Measurements from ENCODE around the gene BRSK2. TPM values are rescaled to one million over a fixed set of nuclear protein-coding genes. Genes with fewer than 3 reads are reported as not detected.
"Not testable (repeated sequence)": the region's sequence is repeated elsewhere in the genome, so short reads cannot be mapped to it uniquely, and the experiment has no call there.

Gene BRSK2
- total RNA-seq, 2 experiments from 2014 or later = 0.96 to 1.2 TPM

DNA sequence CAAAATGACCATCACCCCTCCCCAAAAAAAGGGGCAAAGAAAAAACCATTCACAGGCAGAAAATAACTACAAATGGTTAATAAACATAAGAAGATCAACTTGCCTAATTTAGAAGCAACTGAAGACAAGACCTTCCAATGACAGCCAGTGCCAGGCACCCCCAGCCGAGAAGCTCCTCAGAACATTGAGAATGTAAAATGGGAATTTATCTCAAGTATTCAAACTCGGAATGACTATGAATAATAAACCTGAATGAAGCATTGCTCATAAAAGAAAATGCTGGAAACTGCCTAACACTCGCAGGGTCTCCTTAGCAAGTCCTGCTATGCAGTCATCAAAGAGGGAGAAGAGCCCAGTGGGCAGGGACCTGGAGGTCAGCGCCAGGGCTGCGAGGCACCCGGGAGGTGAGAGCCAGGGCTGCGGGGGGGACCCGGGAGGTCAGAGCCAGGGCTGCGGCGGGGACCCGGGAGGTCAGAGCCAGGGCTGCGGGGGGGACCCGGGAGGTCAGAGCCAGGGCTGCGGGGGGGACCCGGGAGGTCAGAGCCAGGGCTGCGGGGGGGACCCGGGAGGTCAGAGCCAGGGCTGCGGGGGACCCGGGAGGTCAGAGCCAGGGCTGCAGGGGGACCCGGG lies 120.0 kb downstream of the BRSK2 start:
- POLR2A ChIA-PET = no interaction called here
- Mint-ChIP-seq H3K4me3 (no peak overlapping the region), H3K9me3 (ENCODE audit: low read depth) (no peaks in the 10 kb centered on the region), H3K27ac (no peak overlapping the region), H3K4me1 (peaks cover 32% of the 10 kb centered on the region), H3K36me3 (ENCODE audit: low read depth) (no peaks in the 10 kb centered on the region), H3K27me3 (no peaks in the 10 kb centered on the region)
- CTCF ChIA-PET = no interaction called here
- no peak for ATAC-seq
- DNase-seq = no peak
- intact Hi-C loops (cut with DNase I, micrococcal nuclease) = loop anchor here (10.0 kb wide), 2 partner anchors 245 to 665 kb away; partner anchors contain the start of genes POLR2L (in 1 of the 2) and TSPAN4 (in 1 of the 2)

DNA sequence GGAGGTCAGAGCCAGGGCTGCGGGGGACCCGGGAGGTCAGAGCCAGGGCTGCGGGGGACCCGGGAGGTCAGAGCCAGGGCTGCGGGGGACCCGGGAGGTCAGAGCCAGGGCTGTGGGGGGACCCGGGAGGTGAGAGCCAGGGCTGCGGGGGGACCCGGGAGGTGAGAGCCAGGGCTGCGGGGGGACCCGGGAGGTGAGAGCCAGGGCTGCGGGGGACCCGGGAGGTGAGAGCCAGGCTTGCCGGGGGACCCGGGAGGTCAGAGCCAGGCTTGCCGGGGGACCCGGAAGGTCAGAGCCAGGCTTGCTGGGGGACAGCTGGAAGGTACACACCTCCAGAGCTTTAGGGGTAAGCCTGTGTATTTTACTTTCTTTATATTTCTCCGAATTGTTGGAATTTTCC lies 120.6 kb downstream of the BRSK2 start:
- CTCF ChIA-PET; DNase-seq; H3K27ac Mint-ChIP-seq; H3K27me3 Mint-ChIP-seq; ATAC-seq; POLR2A ChIA-PET; H3K4me3 Mint-ChIP-seq; H3K9me3 Mint-ChIP-seq (ENCODE audit: low read depth); H3K36me3 Mint-ChIP-seq (ENCODE audit: low read depth): not testable (repeated sequence)
- intact Hi-C loops (cut with DNase I, micrococcal nuclease) = loop anchor here (10.0 kb wide), 2 partner anchors 246 to 666 kb away; partner anchors contain the start of genes POLR2L (in 1 of the 2) and TSPAN4 (in 1 of the 2)
- peaks cover 35% of the 10 kb centered on the region for H3K4me1 Mint-ChIP-seq

DNA sequence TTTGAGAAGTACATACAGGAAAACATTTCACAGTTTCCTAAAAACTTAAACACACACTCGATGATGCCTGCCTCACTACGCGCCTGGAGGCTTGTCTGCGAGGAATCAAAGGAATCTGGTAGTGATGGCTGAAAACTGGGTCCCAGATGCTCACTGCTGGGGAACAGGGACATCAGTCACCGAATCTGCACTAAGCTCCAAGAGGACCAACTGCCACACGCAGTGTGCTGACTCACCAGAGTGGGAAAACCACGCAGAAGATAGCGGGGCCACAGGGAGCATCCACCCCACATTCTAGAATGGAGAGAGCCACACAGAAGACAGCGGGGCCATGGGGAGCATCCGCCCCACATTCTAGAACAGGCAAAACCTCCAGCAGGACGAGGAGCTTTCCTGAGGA lies 121.2 kb downstream of the BRSK2 start:
- Mint-ChIP-seq H3K27me3 (no peaks in the 10 kb centered on the region), H3K4me3 (no peak overlapping the region), H3K4me1 (peaks cover 39% of the 10 kb centered on the region), H3K36me3 (ENCODE audit: low read depth) (no peaks in the 10 kb centered on the region), H3K27ac (no peak overlapping the region), H3K9me3 (ENCODE audit: low read depth) (no peaks in the 10 kb centered on the region)
- DNase-seq = no peak
- CTCF ChIA-PET = no interaction called here
- intact Hi-C loops (cut with DNase I, micrococcal nuclease) = loop anchor here (10.0 kb wide), 2 partner anchors 246 to 666 kb away; partner anchors contain the start of genes POLR2L (in 1 of the 2) and TSPAN4 (in 1 of the 2)
- POLR2A ChIA-PET = no interaction called here
- ATAC-seq = no peak

DNA sequence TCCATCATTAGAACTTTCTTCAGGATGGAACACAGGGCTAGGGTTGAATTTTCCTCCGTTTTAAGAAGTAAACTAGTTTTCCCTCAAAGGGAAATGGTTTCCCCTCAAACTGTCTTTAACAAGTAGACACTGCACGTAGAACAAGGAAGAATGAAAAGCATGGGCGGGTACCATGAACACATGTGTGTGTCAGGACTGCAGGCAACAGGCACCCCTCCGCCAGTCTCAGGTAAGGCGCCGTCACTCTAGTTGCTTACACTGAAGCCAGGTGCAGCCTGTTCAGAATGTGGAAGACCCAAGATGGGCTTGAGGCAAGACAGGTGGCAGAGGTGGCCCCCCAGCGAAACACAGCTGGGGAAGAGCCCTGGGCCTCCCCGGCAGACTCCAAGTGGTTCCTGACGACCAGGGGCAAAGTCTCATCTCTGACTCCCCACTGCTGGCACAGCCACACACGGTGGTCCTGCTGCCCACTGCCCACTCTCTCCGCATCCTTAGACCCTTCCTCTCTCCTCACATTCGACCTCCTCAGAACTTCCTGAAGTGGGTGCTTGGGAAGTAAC lies 122.3 kb downstream of the BRSK2 start:
- no peak for ATAC-seq
- intact Hi-C loops (cut with DNase I, micrococcal nuclease) = loop anchor here (10.0 kb wide), 2 partner anchors 247 to 667 kb away; partner anchors contain the start of genes POLR2L (in 1 of the 2) and TSPAN4 (in 1 of the 2)

More for the DNA sequence above, 122.3 kb downstream of the BRSK2 start:
- H3K36me3 Mint-ChIP-seq (ENCODE audit: low read depth) = no peaks in the 10 kb centered on the region
- H3K4me1 Mint-ChIP-seq = peaks cover 45% of the 10 kb centered on the region
- no peaks in the 10 kb centered on the region for H3K27me3 Mint-ChIP-seq
- ChIA-PET CTCF (interaction anchor here (0.6 to 0.7 kb wide), 2 partner anchors 182 to 292 kb away, joined by 3 to 4 read pairs; no protein-coding TSS in a partner anchor), POLR2A (no interaction called here)
- no peak overlapping the region for H3K27ac Mint-ChIP-seq
- no peak for DNase-seq
- no peak overlapping the region for H3K4me3 Mint-ChIP-seq
- H3K9me3 Mint-ChIP-seq (ENCODE audit: low read depth) = no peaks in the 10 kb centered on the region

Other genes starting within 250 kb of the BRSK2 start
- gene MUC5AC, start 232.0 kb upstream of the BRSK2 start, total RNA-seq = not detected
- gene MUC5B, start 166.9 kb upstream of the BRSK2 start, total RNA-seq = not detected
- gene TOLLIP, start 80.3 kb upstream of the BRSK2 start, total RNA-seq = 10 to 100 TPM; 29.6 to 45.8 TPM
- gene MOB2, start 96.8 kb downstream of the BRSK2 start, total RNA-seq = 10 to 100 TPM; 15.3 TPM
- 1 to 10 TPM; 1.3 to 2.8 TPM for gene DUSP8, start 182.3 kb downstream of the BRSK2 start, total RNA-seq
- not detected for gene KRTAP5-1, start 195.3 kb downstream of the BRSK2 start, total RNA-seq
- gene KRTAP5-2, start 208.4 kb downstream of the BRSK2 start, total RNA-seq = not detected
- gene KRTAP5-3, start 218.5 kb downstream of the BRSK2 start, total RNA-seq = not detected
- not detected for gene KRTAP5-4, start 232.2 kb downstream of the BRSK2 start, total RNA-seq
- gene KRTAP5-5, start 239.8 kb downstream of the BRSK2 start, total RNA-seq = not detected